Liver (tissue), 9 donors: ENCODE data around the gene GLRA3. TPM values are rescaled to one million over a fixed set of nuclear protein-coding genes. Genes with fewer than 3 reads are reported as not detected.

ENCODE experiments used
- DNase-seq: peaks from one replicate; pipeline ENCODE4 v3.0.0-alpha.2; 2017; ENCODE audit warnings: low spot score
- H3K27ac ChIP-seq, 2 donors: one replicate each; pipeline ENCODE4 v1.7.0; 2013; ENCODE audit warnings: inconsistent platforms in 2 of 2, low read length in 2 of 2, control low read depth in 1 of 2, low read depth in 1 of 2, mild to moderate bottlenecking in 1 of 2
- H3K27me3 ChIP-seq, 4 donors: one replicate each; pipeline versions ENCODE4 v1.6.1 to v1.7.0; 2013; ENCODE audit warnings: low read length in 3 of 4, inconsistent platforms in 1 of 4, mild to moderate bottlenecking in 1 of 4, moderate library complexity in 1 of 4; ENCODE audit not compliant: control insufficient read depth in 4 of 4, insufficient read depth in 4 of 4
- H3K36me3 ChIP-seq, 4 donors: one replicate each; pipeline versions ENCODE4 v1.6.1 to v1.7.0; 2013; ENCODE audit warnings: low read length in 3 of 4, mild to moderate bottlenecking in 3 of 4, low read depth in 1 of 4, moderate library complexity in 1 of 4; ENCODE audit not compliant: control insufficient read depth in 4 of 4, insufficient read depth in 3 of 4
- H3K4me1 ChIP-seq, 4 donors: one replicate each; pipeline versions ENCODE4 v1.6.1 to v1.7.0; 2013; ENCODE audit warnings: low read length in 3 of 4, mild to moderate bottlenecking in 3 of 4, moderate library complexity in 1 of 4; ENCODE audit not compliant: control insufficient read depth in 4 of 4, insufficient read depth in 4 of 4
- H3K4me3 ChIP-seq, 3 donors: one replicate each; pipeline versions ENCODE4 v1.6.1 to v1.7.0; 2013; ENCODE audit warnings: low read length in 3 of 3, control low read depth in 1 of 3, low read depth in 1 of 3, mild to moderate bottlenecking in 1 of 3
- H3K9ac ChIP-seq, 2 donors: one replicate each; pipeline ENCODE4 v1.7.0; 2013; ENCODE audit warnings: low read length in 2 of 2, mild to moderate bottlenecking in 2 of 2, moderate library complexity in 2 of 2, control low read depth in 1 of 2, low read depth in 1 of 2
- H3K9me3 ChIP-seq, 4 donors: one replicate each; pipeline versions ENCODE4 v1.6.1 to v1.7.0; 2013; ENCODE audit warnings: low read length in 3 of 4; ENCODE audit not compliant: control insufficient read depth in 4 of 4
- EGR1 ChIP-seq, 2 donors: IDR thresholded peaks; 2 replicates each; pipeline ENCODE4 v1.6.1; 2016 to 2018; ENCODE audit warnings: antibody characterized with exemption in 2 of 2, low read depth in 2 of 2
- FOXA1 ChIP-seq: IDR thresholded peaks from 2 replicates; pipeline ENCODE4 v1.6.1; 2016; ENCODE audit warnings: antibody characterized with exemption
- FOXA2 ChIP-seq: IDR thresholded peaks from 2 replicates; pipeline ENCODE4 v1.6.1; 2016; ENCODE audit warnings: antibody characterized with exemption
- GABPA ChIP-seq, 2 donors: IDR thresholded peaks in 1 of 2; conservative IDR thresholded peaks in 1 of 2; 2 replicates each; pipeline ENCODE4 v1.6.1; 2016; ENCODE audit warnings: antibody characterized with exemption in 2 of 2, mild to moderate bottlenecking in 1 of 2, moderate library complexity in 1 of 2
- HNF4A ChIP-seq, 2 donors: conservative IDR thresholded peaks; 2 replicates each; pipeline ENCODE4 v1.6.1; 2016; ENCODE audit warnings: antibody characterized with exemption in 2 of 2, mild to moderate bottlenecking in 2 of 2
- HNF4G ChIP-seq: IDR thresholded peaks from 2 replicates; pipeline ENCODE4 v1.6.1; 2016; ENCODE audit warnings: antibody characterized with exemption
- JUND ChIP-seq, 2 donors: IDR thresholded peaks; 2 replicates each; pipeline ENCODE4 v1.6.1; 2016; ENCODE audit warnings: antibody characterized with exemption in 2 of 2
- NR2F2 ChIP-seq: IDR thresholded peaks from 2 replicates; pipeline ENCODE4 v1.6.1; 2016; ENCODE audit warnings: antibody characterized with exemption
- RAD21 ChIP-seq, 2 donors: IDR thresholded peaks; 2 replicates each; pipeline ENCODE4 v1.6.1; 2016; ENCODE audit warnings: antibody characterized with exemption in 2 of 2, mild to moderate bottlenecking in 2 of 2
- RXRA ChIP-seq, 2 donors: IDR thresholded peaks; 2 replicates each; pipeline ENCODE4 v1.6.1; 2017 to 2018; ENCODE audit warnings: antibody characterized with exemption in 2 of 2, mild to moderate bottlenecking in 1 of 2
- SP1 ChIP-seq: IDR thresholded peaks from 2 replicates; pipeline ENCODE4 v1.6.1; 2018; ENCODE audit warnings: antibody characterized with exemption, mild to moderate bottlenecking
- TAF1 ChIP-seq: conservative IDR thresholded peaks from 2 replicates; pipeline ENCODE4 v1.6.1; 2016; ENCODE audit warnings: antibody characterized with exemption, mild to moderate bottlenecking
- WGBS: extraction: QIAGEN DNeasy Blood & Tissue Kit; methylation state at CpG from one replicate; pipeline ENCODE4 v1.1.7; 2013; 5-methylcytosine and 5-hydroxymethylcytosine counted together
- polyA plus RNA-seq, 2 donors: library from polyadenylated mRNA; stranded (reverse) in 1 of 2; unstranded in 1 of 2; fragments of 200-250 nt in 1 of 2; fragments of >200 nt in 1 of 2; fragmentation: Nextera tagmentation in 1 of 2; extraction: Ambion mirVana in 1 of 2; gene quantifications; one replicate each; pipeline versions ENCODE4 v1.2.1 to v1.2.3, GENCODE V29; 2013 to 2015
- total RNA-seq, 2 donors: library from RNA; depleted of rRNA; stranded (reverse); fragments of >200 nt; gene quantifications; one replicate each; pipeline ENCODE4 v1.2.3, GENCODE V29; 2014
- TF ChIP-seq, protein P1 (sequence below): IDR thresholded peaks from 2 replicates; pipeline ENCODE4 v1.6.1; 2016; ENCODE audit warnings: antibody characterized with exemption
- TF ChIP-seq, protein P2 (sequence below): IDR thresholded peaks from 2 replicates; pipeline ENCODE4 v1.6.1; 2016; ENCODE audit warnings: antibody characterized with exemption
- TF ChIP-seq, protein P3 (sequence below): fragments of 150-350 bp; IDR thresholded peaks from 2 replicates; pipeline ENCODE4 v1.5.1; 2017; ENCODE audit warnings: improper control_type of control experiment, low read depth, low read length; ENCODE audit not compliant: missing input control
- TF ChIP-seq, protein P4 (sequence below): IDR thresholded peaks from 2 replicates; pipeline ENCODE4 v1.6.1; 2016; ENCODE audit warnings: antibody characterized with exemption, mild to moderate bottlenecking
- donor health status: healthy.
- donor health status: healthy.
- donor health status: healthy.
- donor health status: healthy.
- donor health status: healthy.

GLRA3 gene
- total and polyA plus RNA-seq, 4 donors = not detected

DNA sequence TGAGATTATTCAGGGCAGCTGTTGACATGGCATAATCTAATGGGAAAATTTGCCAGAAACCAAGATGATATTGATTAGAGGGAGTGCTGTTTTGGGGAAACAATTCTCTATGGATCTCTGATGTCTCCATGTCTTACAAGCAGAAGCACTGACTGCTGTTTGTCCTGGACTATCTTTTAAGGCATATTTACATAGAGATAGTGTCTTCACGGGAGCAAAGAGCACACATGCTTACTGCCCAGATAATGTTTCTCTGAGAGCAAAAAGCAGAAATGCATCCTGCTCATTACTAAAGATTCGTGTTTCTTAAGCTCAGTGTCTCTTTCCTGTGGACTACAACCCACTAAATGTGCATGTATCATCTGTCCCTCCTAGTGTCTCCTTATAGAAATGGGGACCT lies 41.3 kb upstream of the GLRA3 start:
- WGBS = 6% methylated on average over 2 of the region's 2 CpGs
- no peak for DNase-seq
- no peak overlapping the region for H3K9ac ChIP-seq
- no peak for TF ChIP-seq EGR1 (IDR thresholded peaks at IDR 0.05; ENCODE audit: low read depth in 2 of 2)
- TF ChIP-seq RAD21 (IDR thresholded peaks at IDR 0.05) = no peak
- peak; percentile 34 for TF ChIP-seq FOXA2
- TF ChIP-seq TAF1 = no peak
- peak in 1 of 2 donors; percentile 51 for TF ChIP-seq HNF4A (conservative IDR thresholded peaks at IDR 0.05)
- TF ChIP-seq JUND (IDR thresholded peaks at IDR 0.05) = no peak
- peaks cover 2 to 11% (median 6%) of the 10 kb centered on the region in 4 donors for H3K4me1 ChIP-seq
- no peaks in the 10 kb centered on the region for H3K27me3 ChIP-seq
- H3K27ac ChIP-seq = no peak overlapping the region
- no peak overlapping the region for H3K4me3 ChIP-seq
- no peaks in the 10 kb centered on the region for H3K36me3 ChIP-seq
- no peaks in the 10 kb centered on the region for H3K9me3 ChIP-seq

DNA sequence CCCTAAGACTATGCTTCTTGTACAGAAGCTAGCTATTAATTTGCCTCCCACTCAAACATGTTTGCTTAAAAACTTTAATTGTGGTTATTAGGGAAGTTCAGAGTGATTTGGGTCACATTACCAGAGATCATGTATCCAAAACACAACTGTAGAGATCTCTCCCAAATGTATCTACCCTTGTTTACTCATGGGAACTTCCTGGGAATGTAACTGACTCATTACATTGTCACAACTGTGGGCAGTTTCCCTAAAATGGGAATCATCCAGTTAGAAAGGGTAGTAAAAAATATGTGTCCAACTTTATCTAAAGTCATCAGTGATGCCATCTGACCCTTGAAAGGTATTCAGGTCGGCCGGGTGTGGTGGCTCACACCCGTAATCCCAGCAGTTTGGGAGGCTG lies 40.3 kb upstream of the GLRA3 start:
- Histone ChIP-seq H3K27me3 (no peaks in the 10 kb centered on the region), H3K4me1 (peaks cover 2 to 11% (median 5%) of the 10 kb centered on the region in 4 donors), H3K36me3 (no peaks in the 10 kb centered on the region), H3K4me3 (no peak overlapping the region), H3K27ac (no peak overlapping the region), H3K9ac (no peak overlapping the region), H3K9me3 (no peaks in the 10 kb centered on the region)
- 73% methylated on average over 3 of the region's 3 CpGs for WGBS
- no peak for DNase-seq
- TF ChIP-seq NR2F2 = no peak
- no peak for TF ChIP-seq GABPA (IDR thresholded peaks at IDR 0.05 in 1 of 2, conservative IDR thresholded peaks at IDR 0.05 in 1 of 2)
- TF ChIP-seq, protein P1, sequence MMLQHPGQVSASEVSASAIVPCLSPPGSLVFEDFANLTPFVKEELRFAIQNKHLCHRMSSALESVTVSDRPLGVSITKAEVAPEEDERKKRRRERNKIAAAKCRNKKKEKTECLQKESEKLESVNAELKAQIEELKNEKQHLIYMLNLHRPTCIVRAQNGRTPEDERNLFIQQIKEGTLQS = no peak
- TF ChIP-seq JUND (IDR thresholded peaks at IDR 0.05) = no peak
- TF ChIP-seq, protein P2, sequence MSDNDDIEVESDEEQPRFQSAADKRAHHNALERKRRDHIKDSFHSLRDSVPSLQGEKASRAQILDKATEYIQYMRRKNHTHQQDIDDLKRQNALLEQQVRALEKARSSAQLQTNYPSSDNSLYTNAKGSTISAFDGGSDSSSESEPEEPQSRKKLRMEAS = no peak

- DNase-seq = no peak
- 68% methylated on average over 3 of the region's 3 CpGs for whole genome bisulfite sequencing
- H3K36me3 ChIP-seq = no peaks in the 10 kb centered on the region
- H3K9ac ChIP-seq = no peak overlapping the region
- H3K4me3 ChIP-seq = no peak overlapping the region
- no peak overlapping the region for H3K27ac ChIP-seq
- H3K4me1 ChIP-seq = peaks cover 0 to 11% (median 4%) of the 10 kb centered on the region in 4 donors
- TF ChIP-seq EGR1 (IDR thresholded peaks at IDR 0.05; ENCODE audit: low read depth in 2 of 2) (no peak), HNF4A (conservative IDR thresholded peaks at IDR 0.05) (peak in 1 of 2 donors; percentile 70)
- no peaks in the 10 kb centered on the region for H3K27me3 ChIP-seq
- no peaks in the 10 kb centered on the region for H3K9me3 ChIP-seq
Measured at GRCh38 chr4:174867903-174868302, 38.9 kb upstream of the GLRA3 start.

- no peak overlapping the region for H3K27ac ChIP-seq
- H3K36me3 ChIP-seq = no peaks in the 10 kb centered on the region
- no peaks in the 10 kb centered on the region for H3K27me3 ChIP-seq
- no peak overlapping the region for H3K9ac ChIP-seq
- H3K4me1 ChIP-seq = peaks cover 0 to 7% (median 2%) of the 10 kb centered on the region in 4 donors
- DNase-seq = no peak
- 50% methylated on average over 1 of the region's 1 CpG for WGBS
- H3K9me3 ChIP-seq = no peaks in the 10 kb centered on the region
- no peak overlapping the region for H3K4me3 ChIP-seq
- TF ChIP-seq GABPA (IDR thresholded peaks at IDR 0.05 in 1 of 2, conservative IDR thresholded peaks at IDR 0.05 in 1 of 2) (no peak), NR2F2 (no peak), HNF4A (conservative IDR thresholded peaks at IDR 0.05) (no peak), EGR1 (IDR thresholded peaks at IDR 0.05; ENCODE audit: low read depth in 2 of 2) (no peak), HNF4G (no peak), FOXA1 (no peak), JUND (IDR thresholded peaks at IDR 0.05) (no peak), FOXA2 (no peak), RAD21 (IDR thresholded peaks at IDR 0.05) (no peak), SP1 (no peak), RXRA (IDR thresholded peaks at IDR 0.05) (no peak)
- TF ChIP-seq, protein P2 = no peak
- TF ChIP-seq, protein P1 = no peak
- TF ChIP-seq, protein P3, sequence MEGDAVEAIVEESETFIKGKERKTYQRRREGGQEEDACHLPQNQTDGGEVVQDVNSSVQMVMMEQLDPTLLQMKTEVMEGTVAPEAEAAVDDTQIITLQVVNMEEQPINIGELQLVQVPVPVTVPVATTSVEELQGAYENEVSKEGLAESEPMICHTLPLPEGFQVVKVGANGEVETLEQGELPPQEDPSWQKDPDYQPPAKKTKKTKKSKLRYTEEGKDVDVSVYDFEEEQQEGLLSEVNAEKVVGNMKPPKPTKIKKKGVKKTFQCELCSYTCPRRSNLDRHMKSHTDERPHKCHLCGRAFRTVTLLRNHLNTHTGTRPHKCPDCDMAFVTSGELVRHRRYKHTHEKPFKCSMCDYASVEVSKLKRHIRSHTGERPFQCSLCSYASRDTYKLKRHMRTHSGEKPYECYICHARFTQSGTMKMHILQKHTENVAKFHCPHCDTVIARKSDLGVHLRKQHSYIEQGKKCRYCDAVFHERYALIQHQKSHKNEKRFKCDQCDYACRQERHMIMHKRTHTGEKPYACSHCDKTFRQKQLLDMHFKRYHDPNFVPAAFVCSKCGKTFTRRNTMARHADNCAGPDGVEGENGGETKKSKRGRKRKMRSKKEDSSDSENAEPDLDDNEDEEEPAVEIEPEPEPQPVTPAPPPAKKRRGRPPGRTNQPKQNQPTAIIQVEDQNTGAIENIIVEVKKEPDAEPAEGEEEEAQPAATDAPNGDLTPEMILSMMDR = no peak
- TF ChIP-seq, protein P4, sequence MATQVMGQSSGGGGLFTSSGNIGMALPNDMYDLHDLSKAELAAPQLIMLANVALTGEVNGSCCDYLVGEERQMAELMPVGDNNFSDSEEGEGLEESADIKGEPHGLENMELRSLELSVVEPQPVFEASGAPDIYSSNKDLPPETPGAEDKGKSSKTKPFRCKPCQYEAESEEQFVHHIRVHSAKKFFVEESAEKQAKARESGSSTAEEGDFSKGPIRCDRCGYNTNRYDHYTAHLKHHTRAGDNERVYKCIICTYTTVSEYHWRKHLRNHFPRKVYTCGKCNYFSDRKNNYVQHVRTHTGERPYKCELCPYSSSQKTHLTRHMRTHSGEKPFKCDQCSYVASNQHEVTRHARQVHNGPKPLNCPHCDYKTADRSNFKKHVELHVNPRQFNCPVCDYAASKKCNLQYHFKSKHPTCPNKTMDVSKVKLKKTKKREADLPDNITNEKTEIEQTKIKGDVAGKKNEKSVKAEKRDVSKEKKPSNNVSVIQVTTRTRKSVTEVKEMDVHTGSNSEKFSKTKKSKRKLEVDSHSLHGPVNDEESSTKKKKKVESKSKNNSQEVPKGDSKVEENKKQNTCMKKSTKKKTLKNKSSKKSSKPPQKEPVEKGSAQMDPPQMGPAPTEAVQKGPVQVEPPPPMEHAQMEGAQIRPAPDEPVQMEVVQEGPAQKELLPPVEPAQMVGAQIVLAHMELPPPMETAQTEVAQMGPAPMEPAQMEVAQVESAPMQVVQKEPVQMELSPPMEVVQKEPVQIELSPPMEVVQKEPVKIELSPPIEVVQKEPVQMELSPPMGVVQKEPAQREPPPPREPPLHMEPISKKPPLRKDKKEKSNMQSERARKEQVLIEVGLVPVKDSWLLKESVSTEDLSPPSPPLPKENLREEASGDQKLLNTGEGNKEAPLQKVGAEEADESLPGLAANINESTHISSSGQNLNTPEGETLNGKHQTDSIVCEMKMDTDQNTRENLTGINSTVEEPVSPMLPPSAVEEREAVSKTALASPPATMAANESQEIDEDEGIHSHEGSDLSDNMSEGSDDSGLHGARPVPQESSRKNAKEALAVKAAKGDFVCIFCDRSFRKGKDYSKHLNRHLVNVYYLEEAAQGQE = no peak
Measured at GRCh38 chr4:174865418-174865985, 36.5 kb upstream of the GLRA3 start.
